IMR-90 (cell line): ENCODE data around the gene PIK3CB. TPM values are rescaled to one million over a fixed set of nuclear protein-coding genes. Genes with fewer than 3 reads are reported as not detected.

ENCODE experiments used
- ATAC-seq: fragments of 200-7000 bp; cut with Tn5 transposase; 2 replicates; pipeline ENCODE4 v1.9.1; 2020; ENCODE audit warnings: low read depth, mild to moderate bottlenecking, moderate library complexity
- BruUV-seq: library from RNA; stranded (reverse); fragments of 400-500 nt; replicated peaks from 2 replicates; lab custom pipeline; 2021; lab: Mats Ljungman, UMichigan
- CTCF ChIA-PET: fragments of 300-600 bp; formaldehyde crosslinking; extraction: SDS; loops from one replicate; lab custom pipeline; 2021; ENCODE audit warnings: antibody characterized with exemption; lab: Yijun Ruan, JAX
- POLR2A ChIA-PET: fragments of 300-600 bp; sonication (Branson Sonifier 250); formaldehyde crosslinking; loops from one replicate; lab custom pipeline; 2022; ENCODE audit warnings: antibody characterized with exemption; ENCODE audit not compliant: unreplicated experiment; lab: Charles Lee
- DNase-seq: peaks from one replicate; pipeline ENCODE4 v3.0.0; 2013
- H2AFZ ChIP-seq: replicated peaks from 2 replicates; pipeline ENCODE3; 2013; ENCODE audit warnings: low read length, mild to moderate bottlenecking; ENCODE audit not compliant: poor library complexity
- H2AK5ac ChIP-seq: 2 replicates; pipeline ENCODE4 v1.6.1; 2013; ENCODE audit warnings: low read depth, low read length, inconsistent platforms
- H2AK9ac ChIP-seq: replicated peaks from 2 replicates; pipeline ENCODE3; 2013; ENCODE audit warnings: mild to moderate bottlenecking, low read depth, low read length, moderate library complexity; ENCODE audit not compliant: poor library complexity
- H2BK120ac ChIP-seq: 2 replicates; pipeline ENCODE4 v1.6.1; 2013; ENCODE audit warnings: low read depth, low read length, inconsistent platforms
- H2BK15ac ChIP-seq: 3 replicates; pipeline ENCODE4 v1.6.1; 2013; ENCODE audit warnings: low read depth, low read length, inconsistent platforms
- H2BK20ac ChIP-seq: 2 replicates; pipeline ENCODE4 v1.6.1; 2013; ENCODE audit warnings: low read depth, mild to moderate bottlenecking, inconsistent platforms, low read length, moderate library complexity
- H2BK5ac ChIP-seq: 2 replicates; pipeline ENCODE4 v1.6.1; 2013; ENCODE audit warnings: mild to moderate bottlenecking, low read depth, low read length, inconsistent platforms; ENCODE audit not compliant: poor library complexity, severe bottlenecking
- H3K14ac ChIP-seq: replicated peaks from 2 replicates; pipeline ENCODE4 v1.6.1; 2013; ENCODE audit warnings: low read depth, low read length, inconsistent platforms
- H3K18ac ChIP-seq: 2 replicates; pipeline ENCODE4 v1.6.1; 2013; ENCODE audit warnings: low read depth, low read length, control low read depth
- H3K23ac ChIP-seq: 2 replicates; pipeline ENCODE4 v1.6.1; 2013; ENCODE audit warnings: low read depth, low read length, inconsistent platforms
- H3K27ac ChIP-seq: 2 replicates; pipeline ENCODE4 v1.5.1; 2013; ENCODE audit warnings: mild to moderate bottlenecking, control low read depth, low read length; ENCODE audit not compliant: insufficient read depth
- H3K27me3 ChIP-seq: 2 replicates; pipeline ENCODE4 v1.6.1; 2013; ENCODE audit warnings: low read length; ENCODE audit not compliant: control insufficient read depth, insufficient read depth
- H3K36me3 ChIP-seq: 2 replicates; pipeline ENCODE4 v1.6.1; 2013; ENCODE audit warnings: low read length, mixed read lengths; ENCODE audit not compliant: control insufficient read depth, insufficient read depth
- H3K4ac ChIP-seq: 2 replicates; pipeline ENCODE4 v1.6.1; 2013; ENCODE audit warnings: low read depth, low read length, inconsistent platforms
- H3K4me1 ChIP-seq: 2 replicates; pipeline ENCODE4 v1.6.1; 2013; ENCODE audit warnings: low read length, mixed read lengths; ENCODE audit not compliant: control insufficient read depth, insufficient read depth
- H3K4me2 ChIP-seq: 2 replicates; pipeline ENCODE4 v1.6.1; 2013; ENCODE audit warnings: low read depth, mild to moderate bottlenecking, control low read depth, low read length, moderate library complexity
- H3K4me3 ChIP-seq: 2 replicates; pipeline ENCODE4 v1.5.1; 2013; ENCODE audit warnings: low read depth, mild to moderate bottlenecking, control low read depth, low read length, moderate library complexity; ENCODE audit not compliant: insufficient read depth
- H3K56ac ChIP-seq: 2 replicates; pipeline ENCODE4 v1.6.1; 2013; ENCODE audit warnings: low read length, inconsistent platforms; ENCODE audit not compliant: insufficient read depth; ENCODE audit errors: extremely low read depth
- H3K79me1 ChIP-seq, 2 experiments: 2 replicates each; pipeline ENCODE4 v1.6.1; 2013; ENCODE audit warnings: low read length in 2 of 2, inconsistent platforms in 1 of 2, low read depth in 1 of 2
- H3K9ac ChIP-seq: 2 replicates; pipeline ENCODE4 v1.6.1; 2013; ENCODE audit warnings: low read depth, low read length, control low read depth
- H3K9me1 ChIP-seq: 2 replicates; pipeline ENCODE4 v1.6.1; 2013; ENCODE audit warnings: low read length, inconsistent platforms; ENCODE audit not compliant: insufficient read depth
- H3K9me3 ChIP-seq: 2 replicates; pipeline ENCODE4 v1.6.1; 2013; ENCODE audit warnings: low read length; ENCODE audit not compliant: control insufficient read depth, insufficient read depth
- H4K20me1 ChIP-seq: 2 replicates; pipeline ENCODE4 v1.6.1; 2013; ENCODE audit warnings: low read length, inconsistent platforms; ENCODE audit not compliant: insufficient read depth
- H4K5ac ChIP-seq: 2 replicates; pipeline ENCODE4 v1.6.1; 2013; ENCODE audit warnings: mild to moderate bottlenecking, low read depth, low read length, control low read depth
- H4K8ac ChIP-seq, 2 experiments: 2 replicates each; pipeline ENCODE4 v1.6.1; 2013; ENCODE audit warnings: low read depth in 2 of 2, low read length in 2 of 2, control low read depth in 1 of 2, inconsistent platforms in 1 of 2
- H4K91ac ChIP-seq: 2 replicates; pipeline ENCODE4 v1.6.1; 2013; ENCODE audit warnings: low read depth, low read length, inconsistent platforms; ENCODE audit not compliant: insufficient read depth
- BHLHE40 ChIP-seq: fragments of 150-350 bp; IDR thresholded peaks from 2 replicates; pipeline ENCODE4 v1.6.1; 2016; ENCODE audit warnings: mild to moderate bottlenecking, low read depth, low read length
- CEBPB ChIP-seq: IDR thresholded peaks from 2 replicates; pipeline ENCODE4 v1.6.1; 2012; ENCODE audit warnings: low read depth, low read length, improper control_type of control experiment
- CHD1 ChIP-seq: IDR thresholded peaks from 2 replicates; pipeline ENCODE4 v1.6.1; 2012; ENCODE audit warnings: low read depth, low read length, improper control_type of control experiment
- FOS ChIP-seq: fragments of 150-350 bp; IDR thresholded peaks from 2 replicates; pipeline ENCODE4 v1.6.1; 2016; ENCODE audit warnings: low read depth, low read length
- MAFK ChIP-seq: IDR thresholded peaks from 2 replicates; pipeline ENCODE4 v1.6.1; 2012; ENCODE audit warnings: low read depth, low read length, improper control_type of control experiment
- MAZ ChIP-seq: IDR thresholded peaks from 2 replicates; pipeline ENCODE4 v1.6.1; 2012; ENCODE audit warnings: low read depth, mild to moderate bottlenecking, low read length, improper control_type of control experiment, moderate library complexity, borderline replicate concordance
- MXI1 ChIP-seq: IDR thresholded peaks from 2 replicates; pipeline ENCODE4 v1.6.1; 2012; ENCODE audit warnings: low read depth, mild to moderate bottlenecking, low read length, moderate library complexity, borderline replicate concordance
- NFE2L2 ChIP-seq: fragments of 150-350 bp; IDR thresholded peaks from 2 replicates; pipeline ENCODE4 v1.6.1; 2016; ENCODE audit warnings: low read depth, mild to moderate bottlenecking, low read length
- POLR2A ChIP-seq: IDR thresholded peaks from 2 replicates; pipeline ENCODE4 v1.6.1; 2012; ENCODE audit warnings: mild to moderate bottlenecking, low read depth, low read length
- RAD21 ChIP-seq: IDR thresholded peaks from 2 replicates; pipeline ENCODE4 v1.6.1; 2012; ENCODE audit warnings: low read length, improper control_type of control experiment
- RCOR1 ChIP-seq: IDR thresholded peaks from 2 replicates; pipeline ENCODE4 v1.6.1; 2012; ENCODE audit warnings: mild to moderate bottlenecking, low read length, improper control_type of control experiment; ENCODE audit not compliant: insufficient replicate concordance
- RFX5 ChIP-seq: IDR thresholded peaks from 2 replicates; pipeline ENCODE4 v1.8.0; 2012; ENCODE audit warnings: low read depth, mild to moderate bottlenecking, low read length, moderate library complexity
- SMC3 ChIP-seq: fragments of 150-350 bp; IDR thresholded peaks from 2 replicates; pipeline ENCODE4 v1.6.1; 2016; ENCODE audit warnings: low read depth, mild to moderate bottlenecking, antibody characterized with exemption, low read length, moderate library complexity
- WGBS, 2 experiments: methylation state at CpG; one replicate each; pipeline versions ENCODE4 v1.1.5 to v1.1.7; 2013; ENCODE audit warnings: missing lambda C conversion rate in 2 of 2; ENCODE audit not compliant: insufficient read length in 1 of 2; ENCODE audit errors: extremely low coverage in 2 of 2; 5-methylcytosine and 5-hydroxymethylcytosine counted together
- dilution Hi-C: fragments of 300-500 bp; cut with HindIII; formaldehyde crosslinking; loops from one replicate; pipeline ENCODE4 v1.14.3; 2018; ENCODE audit warnings: low sequenced_read_pairs; ENCODE audit not compliant: unreplicated experiment
- in situ Hi-C: fragments of 300-500 bp; cut with MboI; formaldehyde crosslinking; loops from 3 replicates; pipeline ENCODE4 v1.14.3; 2019; ENCODE audit warnings: low sequenced_read_pairs, inconsistent platforms, mixed read lengths
- intact Hi-C: fragments of 100-400 bp; cut with micrococcal nuclease; formaldehyde crosslinking; loops from 2 replicates; pipeline ENCODE4 v1.10.0; 2022
- polyA plus RNA-seq, 3 experiments: library from polyadenylated mRNA; depleted of rRNA; stranded (reverse); fragments of >200 nt; gene quantifications; 2 replicates each; pipeline ENCODE4 v1.2.3, GENCODE V29; 2012; ENCODE audit warnings: low replicate concordance in 1 of 3
- total RNA-seq: library from RNA; depleted of rRNA; stranded (reverse); fragments of >200 nt; gene quantifications from 2 replicates; pipeline ENCODE4 v1.2.3, GENCODE V29; 2012
- TF ChIP-seq, protein P1 (sequence below): conservative IDR thresholded peaks from 2 replicates; pipeline ENCODE4 v1.5.1; 2012; ENCODE audit warnings: mild to moderate bottlenecking, low read depth, low read length, improper control_type of control experiment
- TF ChIP-seq, protein P2 (sequence below): fragments of 150-350 bp; IDR thresholded peaks from 2 replicates; pipeline ENCODE4 v1.6.1; 2016; ENCODE audit warnings: low read depth, mild to moderate bottlenecking, low read length, moderate library complexity, borderline replicate concordance
- TF ChIP-seq, protein P3 (sequence below): fragments of 150-350 bp; IDR thresholded peaks from 2 replicates; pipeline ENCODE4 v1.6.1; 2017; ENCODE audit warnings: mild to moderate bottlenecking, antibody characterized with exemption, low read length, low read depth

Gene PIK3CB
- total and polyA plus RNA-seq, 2 of the 4 experiments (the other 2 are of a cell fraction): 6.3 to 6.8 TPM

DNA sequence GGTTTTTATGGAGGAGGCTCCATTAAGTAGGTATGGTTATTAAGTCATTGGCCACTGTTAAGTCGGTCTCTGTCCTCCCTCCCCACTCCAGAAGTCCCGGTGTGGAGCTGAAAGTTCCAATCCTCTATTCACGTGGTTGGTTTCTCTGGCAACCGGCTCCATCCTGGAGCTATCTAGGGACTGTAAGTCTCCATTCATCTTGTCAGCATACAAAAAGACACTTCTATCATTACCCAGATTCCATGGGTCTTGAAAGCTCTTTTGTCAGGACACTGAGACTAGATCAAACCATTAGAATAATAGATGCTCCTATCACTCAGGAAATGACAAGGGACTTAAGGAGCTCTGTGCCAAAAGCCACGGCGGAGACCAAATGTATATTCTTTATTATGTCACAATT is 110.3 kb downstream of the PIK3CB start:
- Histone ChIP-seq H4K5ac (no peak overlapping the region), H3K18ac (no peak overlapping the region), H3K56ac (no peak overlapping the region), H3K4me2 (no peak overlapping the region), H4K8ac (no peak overlapping the region), H3K79me1 (no peaks in the 10 kb centered on the region), H2BK5ac (no peak overlapping the region), H3K9ac (no peak overlapping the region), H3K4me3 (no peak overlapping the region), H3K27ac (no peak overlapping the region), H2BK20ac (no peak overlapping the region), H2AK9ac (no peak overlapping the region), H4K91ac (no peak overlapping the region), H3K9me1 (no peaks in the 10 kb centered on the region), H3K4me1 (no peaks in the 10 kb centered on the region), H3K27me3 (no peaks in the 10 kb centered on the region), H3K4ac (no peak overlapping the region), H2AK5ac (no peak overlapping the region), H3K23ac (no peak overlapping the region), H4K20me1 (no peaks in the 10 kb centered on the region), H3K9me3 (no peaks in the 10 kb centered on the region), H3K14ac (no peak overlapping the region), H2BK15ac (no peak overlapping the region), H2AFZ (no peak overlapping the region), H3K36me3 (no peaks in the 10 kb centered on the region), H2BK120ac (no peak overlapping the region)
- ATAC-seq: no peak
- intact Hi-C loops: no loop called here
- WGBS, 2 experiments: no CpG with 5 or more reads among the region's 6 CpGs
- dilution Hi-C loops: no loop called here
- no TSS peak for BruUV-seq
- POLR2A ChIA-PET: no interaction called here
- in situ Hi-C loops: no loop called here
- TF ChIP-seq NFE2L2 (no peak), SMC3 (no peak), MAFK (no peak), MXI1 (no peak), RAD21 (no peak), POLR2A (no peak), CHD1 (no peak), BHLHE40 (no peak), RFX5 (no peak), RCOR1 (no peak), MAZ (no peak), CEBPB (no peak), FOS (no peak)
- TF ChIP-seq, protein P1, sequence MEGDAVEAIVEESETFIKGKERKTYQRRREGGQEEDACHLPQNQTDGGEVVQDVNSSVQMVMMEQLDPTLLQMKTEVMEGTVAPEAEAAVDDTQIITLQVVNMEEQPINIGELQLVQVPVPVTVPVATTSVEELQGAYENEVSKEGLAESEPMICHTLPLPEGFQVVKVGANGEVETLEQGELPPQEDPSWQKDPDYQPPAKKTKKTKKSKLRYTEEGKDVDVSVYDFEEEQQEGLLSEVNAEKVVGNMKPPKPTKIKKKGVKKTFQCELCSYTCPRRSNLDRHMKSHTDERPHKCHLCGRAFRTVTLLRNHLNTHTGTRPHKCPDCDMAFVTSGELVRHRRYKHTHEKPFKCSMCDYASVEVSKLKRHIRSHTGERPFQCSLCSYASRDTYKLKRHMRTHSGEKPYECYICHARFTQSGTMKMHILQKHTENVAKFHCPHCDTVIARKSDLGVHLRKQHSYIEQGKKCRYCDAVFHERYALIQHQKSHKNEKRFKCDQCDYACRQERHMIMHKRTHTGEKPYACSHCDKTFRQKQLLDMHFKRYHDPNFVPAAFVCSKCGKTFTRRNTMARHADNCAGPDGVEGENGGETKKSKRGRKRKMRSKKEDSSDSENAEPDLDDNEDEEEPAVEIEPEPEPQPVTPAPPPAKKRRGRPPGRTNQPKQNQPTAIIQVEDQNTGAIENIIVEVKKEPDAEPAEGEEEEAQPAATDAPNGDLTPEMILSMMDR: no peak
- TF ChIP-seq, protein P2, sequence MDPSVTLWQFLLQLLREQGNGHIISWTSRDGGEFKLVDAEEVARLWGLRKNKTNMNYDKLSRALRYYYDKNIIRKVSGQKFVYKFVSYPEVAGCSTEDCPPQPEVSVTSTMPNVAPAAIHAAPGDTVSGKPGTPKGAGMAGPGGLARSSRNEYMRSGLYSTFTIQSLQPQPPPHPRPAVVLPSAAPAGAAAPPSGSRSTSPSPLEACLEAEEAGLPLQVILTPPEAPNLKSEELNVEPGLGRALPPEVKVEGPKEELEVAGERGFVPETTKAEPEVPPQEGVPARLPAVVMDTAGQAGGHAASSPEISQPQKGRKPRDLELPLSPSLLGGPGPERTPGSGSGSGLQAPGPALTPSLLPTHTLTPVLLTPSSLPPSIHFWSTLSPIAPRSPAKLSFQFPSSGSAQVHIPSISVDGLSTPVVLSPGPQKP: no peak
- TF ChIP-seq, protein P3, sequence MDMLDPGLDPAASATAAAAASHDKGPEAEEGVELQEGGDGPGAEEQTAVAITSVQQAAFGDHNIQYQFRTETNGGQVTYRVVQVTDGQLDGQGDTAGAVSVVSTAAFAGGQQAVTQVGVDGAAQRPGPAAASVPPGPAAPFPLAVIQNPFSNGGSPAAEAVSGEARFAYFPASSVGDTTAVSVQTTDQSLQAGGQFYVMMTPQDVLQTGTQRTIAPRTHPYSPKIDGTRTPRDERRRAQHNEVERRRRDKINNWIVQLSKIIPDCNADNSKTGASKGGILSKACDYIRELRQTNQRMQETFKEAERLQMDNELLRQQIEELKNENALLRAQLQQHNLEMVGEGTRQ: no peak
- CTCF ChIA-PET: no interaction called here
- no peak for DNase-seq
